ENCODE results near the gene LARGE1.

Gene LARGE1

GRCh38 chr22:33853200-33854097, 66.8 kb downstream of the LARGE1 start:
- Histone ChIP-seq H4K20me1 (ENCODE audit: insufficient read depth, low read length) (no peaks in the 10 kb centered on the region), H3K27me3 (ENCODE audit: insufficient read depth, low read length, poor library complexity) (no peaks in the 10 kb centered on the region), H3K4me3 (ENCODE audit: low read depth in 1 of 2, low read length in 2 of 2) (no peak overlapping the region), H3K79me2 (ENCODE audit: insufficient read depth, low read length) (no peaks in the 10 kb centered on the region), H3K27ac (ENCODE audit: low read length) (no peak overlapping the region), H3K36me3 (ENCODE audit: insufficient read depth, low read length) (no peaks in the 10 kb centered on the region), H3K9ac (ENCODE audit: low read depth, low read length) (no peak overlapping the region), H3K9me3 (ENCODE audit: insufficient read depth, low read length, severe bottlenecking) (peaks cover 4% of the 10 kb centered on the region), H3K4me1 (ENCODE audit: insufficient read depth, low read length) (no peaks in the 10 kb centered on the region), H3K4me2 (ENCODE audit: insufficient read depth, low read length) (no peak overlapping the region), H2AFZ (ENCODE audit: low read depth, low read length) (no peak overlapping the region)
- ATAC-seq (ENCODE audit: insufficient read depth, low read depth) (no peak), DNase-seq (peak; percentile 4)
- TF ChIP-seq CTCF (IDR thresholded peaks at IDR 0.05; ENCODE audit: borderline replicate concordance, extremely low read depth, low read length, poor library complexity, severe bottlenecking) (no peak), EZH2 (IDR thresholded peaks at IDR 0.05; ENCODE audit: borderline replicate concordance, low read depth, low read length, severe bottlenecking) (no peak)

- no peaks in the 10 kb centered on the region for H3K9me3 ChIP-seq (ENCODE audit: insufficient read depth, low read length, severe bottlenecking)
These were observed 68.4 kb downstream of the LARGE1 start for GRCh38 chr22:33851821-33852384.

GRCh38 chr22:33851240-33851639, 69.0 kb downstream of the LARGE1 start:
- H3K36me3 ChIP-seq (ENCODE audit: insufficient read depth, low read length) = no peaks in the 10 kb centered on the region
- no peak overlapping the region for H3K4me2 ChIP-seq (ENCODE audit: insufficient read depth, low read length)
- ATAC-seq (ENCODE audit: insufficient read depth, low read depth) (no peak), DNase-seq (no peak)
- H3K4me1 ChIP-seq (ENCODE audit: insufficient read depth, low read length) = no peaks in the 10 kb centered on the region
- no peaks in the 10 kb centered on the region for H3K27me3 ChIP-seq (ENCODE audit: insufficient read depth, low read length, poor library complexity)
- H2AFZ ChIP-seq (ENCODE audit: low read depth, low read length) = no peak overlapping the region
- no peaks in the 10 kb centered on the region for H3K79me2 ChIP-seq (ENCODE audit: insufficient read depth, low read length)
- H3K27ac ChIP-seq (ENCODE audit: low read length) = no peak overlapping the region
- TF ChIP-seq EZH2 (IDR thresholded peaks at IDR 0.05; ENCODE audit: borderline replicate concordance, low read depth, low read length, severe bottlenecking) = no peak
- no peak for TF ChIP-seq CTCF (IDR thresholded peaks at IDR 0.05; ENCODE audit: borderline replicate concordance, extremely low read depth, low read length, poor library complexity, severe bottlenecking)
- H3K4me3 ChIP-seq (ENCODE audit: low read depth in 1 of 2, low read length in 2 of 2) = no peak overlapping the region
- no peaks in the 10 kb centered on the region for H4K20me1 ChIP-seq (ENCODE audit: insufficient read depth, low read length)
- no peak overlapping the region for H3K9ac ChIP-seq (ENCODE audit: low read depth, low read length)
- H3K9me3 ChIP-seq (ENCODE audit: insufficient read depth, low read length, severe bottlenecking) = no peaks in the 10 kb centered on the region

More at GRCh38 chr22:33851821-33852384, 68.4 kb downstream of the LARGE1 start:
- TF ChIP-seq CTCF (IDR thresholded peaks at IDR 0.05; ENCODE audit: borderline replicate concordance, extremely low read depth, low read length, poor library complexity, severe bottlenecking) (no peak), EZH2 (IDR thresholded peaks at IDR 0.05; ENCODE audit: borderline replicate concordance, low read depth, low read length, severe bottlenecking) (no peak)
- H3K4me1 ChIP-seq (ENCODE audit: insufficient read depth, low read length) = no peaks in the 10 kb centered on the region
- no peak overlapping the region for H3K27ac ChIP-seq (ENCODE audit: low read length)
- no peak for ATAC-seq (ENCODE audit: insufficient read depth, low read depth)
- H3K4me2 ChIP-seq (ENCODE audit: insufficient read depth, low read length) = no peak overlapping the region
- no peaks in the 10 kb centered on the region for H3K79me2 ChIP-seq (ENCODE audit: insufficient read depth, low read length)
- no peaks in the 10 kb centered on the region for H4K20me1 ChIP-seq (ENCODE audit: insufficient read depth, low read length)
- H3K36me3 ChIP-seq (ENCODE audit: insufficient read depth, low read length) = no peaks in the 10 kb centered on the region
- H3K27me3 ChIP-seq (ENCODE audit: insufficient read depth, low read length, poor library complexity) = no peaks in the 10 kb centered on the region
- H2AFZ ChIP-seq (ENCODE audit: low read depth, low read length) = no peak overlapping the region
- no peak overlapping the region for H3K4me3 ChIP-seq (ENCODE audit: low read depth in 1 of 2, low read length in 2 of 2)
- DNase-seq = no peak
- H3K9ac ChIP-seq (ENCODE audit: low read depth, low read length) = no peak overlapping the region

Measured in DND-41 (cell line).